H9 (cell line): ENCODE measurements around the gene PDXK. TPM values are rescaled to one million over a fixed set of nuclear protein-coding genes. Genes with fewer than 3 reads are reported as not detected.

Source experiments
- DNase-seq: peaks from one replicate; pipeline ENCODE4 v3.0.0-alpha.2; 2017
- H2AFZ ChIP-seq: one replicate; pipeline ENCODE4 v1.6.1; 2013; ENCODE audit warnings: mild to moderate bottlenecking, low read length, control low read depth, moderate library complexity
- H2AK5ac ChIP-seq: 2 replicates; pipeline ENCODE4 v1.6.1; 2013; ENCODE audit warnings: low read length, control low read depth, mixed read lengths; ENCODE audit not compliant: insufficient read length
- H2BK120ac ChIP-seq: one replicate; pipeline ENCODE4 v1.6.1; 2013; ENCODE audit warnings: low read depth, mild to moderate bottlenecking, low read length, control low read depth, inconsistent platforms; ENCODE audit not compliant: poor library complexity, severe bottlenecking
- H2BK12ac ChIP-seq: 2 replicates; pipeline ENCODE4 v1.6.1; 2013; ENCODE audit warnings: low read length, control low read depth, mixed read lengths, low read depth; ENCODE audit not compliant: insufficient read length
- H2BK15ac ChIP-seq: 2 replicates; pipeline ENCODE4 v1.6.1; 2013; ENCODE audit warnings: low read depth, low read length, control low read depth
- H2BK20ac ChIP-seq: one replicate; pipeline ENCODE4 v1.6.1; 2013; ENCODE audit warnings: low read depth, mild to moderate bottlenecking, low read length, control low read depth, inconsistent platforms; ENCODE audit not compliant: poor library complexity, severe bottlenecking
- H2BK5ac ChIP-seq: 2 replicates; pipeline ENCODE4 v1.6.1; 2013; ENCODE audit warnings: low read length, control low read depth, mixed read lengths; ENCODE audit not compliant: insufficient read length
- H3K14ac ChIP-seq: 2 replicates; pipeline ENCODE4 v1.6.1; 2013; ENCODE audit warnings: low read length, control low read depth; ENCODE audit not compliant: insufficient read depth
- H3K18ac ChIP-seq: 2 replicates; pipeline ENCODE4 v1.6.1; 2013; ENCODE audit warnings: low read depth, mild to moderate bottlenecking, mixed read lengths, low read length, control low read depth; ENCODE audit not compliant: insufficient read length
- H3K23ac ChIP-seq: 2 replicates; pipeline ENCODE4 v1.6.1; 2013; ENCODE audit warnings: low read length, control low read depth, mixed read lengths, low read depth; ENCODE audit not compliant: insufficient read length
- H3K23me2 ChIP-seq: 2 replicates; pipeline ENCODE4 v1.6.1; 2013; ENCODE audit warnings: low read depth, mild to moderate bottlenecking, mixed read lengths, low read length, control low read depth; ENCODE audit not compliant: insufficient read length, poor library complexity, severe bottlenecking
- H3K27ac ChIP-seq: 2 replicates; pipeline ENCODE4 v1.5.1; 2013; ENCODE audit warnings: low read length, control low read depth, mixed read lengths, low read depth; ENCODE audit not compliant: insufficient read length
- H3K27me3 ChIP-seq: 2 replicates; pipeline ENCODE4 v1.6.1; 2013; ENCODE audit warnings: low read length, control low read depth, inconsistent platforms; ENCODE audit not compliant: insufficient read depth
- H3K4ac ChIP-seq: 2 replicates; pipeline ENCODE4 v1.6.1; 2013; ENCODE audit warnings: low read depth, mild to moderate bottlenecking, control low read depth, inconsistent platforms, low read length, moderate library complexity
- H3K4me1 ChIP-seq: 2 replicates; pipeline ENCODE4 v1.6.1; 2013; ENCODE audit warnings: low read length, control low read depth, inconsistent platforms; ENCODE audit not compliant: insufficient read depth
- H3K4me2 ChIP-seq: 2 replicates; pipeline ENCODE4 v1.6.1; 2013; ENCODE audit warnings: low read length, control low read depth, mixed read lengths; ENCODE audit not compliant: insufficient read length, insufficient read depth
- H3K56ac ChIP-seq: 2 replicates; pipeline ENCODE4 v1.6.1; 2013; ENCODE audit warnings: low read depth, mild to moderate bottlenecking, mixed read lengths, low read length, control low read depth; ENCODE audit not compliant: insufficient read length
- H3K79me1 ChIP-seq: 2 replicates; pipeline ENCODE4 v1.6.1; 2013; ENCODE audit warnings: low read depth, mild to moderate bottlenecking, moderate library complexity, low read length, control low read depth, inconsistent platforms; ENCODE audit not compliant: insufficient read depth, poor library complexity, severe bottlenecking
- H3K79me2 ChIP-seq: 2 replicates; pipeline ENCODE4 v1.6.1; 2013; ENCODE audit warnings: low read length, control low read depth, inconsistent platforms; ENCODE audit not compliant: insufficient read depth
- H3K9ac ChIP-seq: 2 replicates; pipeline ENCODE4 v1.6.1; 2013; ENCODE audit warnings: low read length, control low read depth, mixed read lengths; ENCODE audit not compliant: insufficient read length; ENCODE audit errors: extremely low read depth
- H3K9me3 ChIP-seq: one replicate; pipeline ENCODE4 v1.6.1; 2013; ENCODE audit warnings: low read depth, low read length, inconsistent platforms; ENCODE audit not compliant: control insufficient read depth
- H3T11ph ChIP-seq: one replicate; pipeline ENCODE4 v1.6.1; 2013; ENCODE audit warnings: mild to moderate bottlenecking, low read length, control low read depth, inconsistent platforms
- H4K20me1 ChIP-seq: one replicate; pipeline ENCODE4 v1.6.1; 2013; ENCODE audit not compliant: control insufficient read depth, insufficient read length, insufficient read depth
- H4K5ac ChIP-seq: 2 replicates; pipeline ENCODE4 v1.6.1; 2013; ENCODE audit warnings: low read depth, mild to moderate bottlenecking, mixed read lengths, low read length, control low read depth; ENCODE audit not compliant: insufficient read length
- H4K8ac ChIP-seq: replicated peaks from 2 replicates; pipeline ENCODE4 v1.6.1; 2013; ENCODE audit warnings: low read length, control low read depth, mixed read lengths, low read depth; ENCODE audit not compliant: insufficient read length
- H4K91ac ChIP-seq: 2 replicates; pipeline ENCODE4 v1.6.1; 2013; ENCODE audit warnings: low read depth, mild to moderate bottlenecking, moderate library complexity, mixed read lengths, low read length, control low read depth; ENCODE audit not compliant: insufficient read length
- H3K27ac Mint-ChIP-seq, 3 experiments: 2 replicates in 2 of 3; 3 replicates in 1 of 3; pipeline ENCODE4 v1.8.0; 2020 to 2021; ENCODE audit warnings: mixed read lengths in 3 of 3, mild to moderate bottlenecking in 1 of 3, moderate library complexity in 1 of 3
- H3K27me3 Mint-ChIP-seq: 2 replicates; pipeline ENCODE4 v1.8.0; 2021; ENCODE audit warnings: low read depth, mild to moderate bottlenecking, moderate library complexity, mixed read lengths
- H3K36me3 Mint-ChIP-seq, 3 experiments: 2 replicates in 2 of 3; 3 replicates in 1 of 3; pipeline ENCODE4 v1.8.0; 2020 to 2021; ENCODE audit warnings: low read depth in 3 of 3, mixed read lengths in 3 of 3; ENCODE audit not compliant: insufficient read depth in 1 of 3
- H3K4me1 Mint-ChIP-seq, 2 experiments: 2 replicates each; pipeline ENCODE4 v1.8.0; 2020; ENCODE audit warnings: mixed read lengths in 2 of 2
- H3K4me3 Mint-ChIP-seq, 2 experiments: 2 replicates in 1 of 2; 3 replicates in 1 of 2; pipeline ENCODE4 v1.8.0; 2020 to 2021; ENCODE audit warnings: mild to moderate bottlenecking in 2 of 2, mixed read lengths in 2 of 2, moderate library complexity in 1 of 2
- H3K9me3 Mint-ChIP-seq, 2 experiments: 2 replicates in 1 of 2; 3 replicates in 1 of 2; pipeline ENCODE4 v1.8.0; 2020; ENCODE audit warnings: mild to moderate bottlenecking in 2 of 2, mixed read lengths in 2 of 2, moderate library complexity in 1 of 2
- WGBS: extraction: QIAGEN DNeasy Blood & Tissue Kit; methylation state at CpG from one replicate; pipeline ENCODE4 v1.1.7; 2013; ENCODE audit warnings: missing lambda C conversion rate, low lambda C conversion rate, mixed read lengths; ENCODE audit not compliant: insufficient read length; ENCODE audit errors: extremely low coverage; 5-methylcytosine and 5-hydroxymethylcytosine counted together
- total RNA-seq: library from RNA; stranded (reverse); gene quantifications from 2 replicates; pipeline ENCODE4 v1.2.1, GENCODE V29; 2021
- TF ChIP-seq, protein P1 (sequence below): fragments of 200-600 bp; sonication (generic); conservative IDR thresholded peaks from 3 replicates; pipeline ENCODE4 v1.8.0; 2021; ENCODE audit warnings: antibody characterized with exemption, mild to moderate bottlenecking

The PDXK gene
- total RNA-seq, 1 experiment from 2014 or later: 109 TPM

DNA sequence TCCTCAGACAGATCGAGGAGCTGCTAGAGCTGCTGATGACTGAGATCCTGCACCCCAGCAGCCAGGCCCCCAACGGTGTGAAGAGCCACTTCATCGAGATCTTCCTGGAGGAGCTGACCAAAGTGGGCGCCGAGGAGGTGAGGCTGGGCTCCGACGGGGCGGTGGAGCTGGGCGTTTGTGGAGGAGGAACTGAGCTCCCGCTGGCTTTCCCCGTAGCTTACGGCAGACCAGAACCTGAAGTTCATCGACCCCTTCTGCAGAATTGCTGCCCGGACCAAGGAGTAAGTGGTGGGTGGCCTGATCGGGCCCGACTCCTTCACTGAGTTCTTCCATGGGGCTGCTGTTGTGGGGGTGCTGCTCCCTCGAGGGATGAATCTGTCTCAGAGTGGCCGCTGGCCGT lies 78.5 kb downstream of the PDXK start:
- H3K79me2 ChIP-seq: no peaks in the 10 kb centered on the region; the same call in 1 of the 2 replicates
- no peak overlapping the region for H3K4ac ChIP-seq
- H3K18ac ChIP-seq: no peak overlapping the region
- H3K27me3 Mint-ChIP-seq: no peaks in the 10 kb centered on the region
- no peak overlapping the region for H3K4me3 Mint-ChIP-seq
- no peak overlapping the region for H2BK5ac ChIP-seq
- H3K56ac ChIP-seq: no peak overlapping the region
- H3K27ac ChIP-seq: no peak overlapping the region
- H3K4me1 ChIP-seq: no peaks in the 10 kb centered on the region
- H4K20me1 ChIP-seq: no peaks in the 10 kb centered on the region
- H3K9me3 ChIP-seq: no peaks in the 10 kb centered on the region
- no peak overlapping the region for H2BK15ac ChIP-seq
- no peaks in the 10 kb centered on the region for H3K23me2 ChIP-seq
- no peak overlapping the region for H2AFZ ChIP-seq
- H3K36me3 Mint-ChIP-seq: peaks cover 70 to 100% (median 98%) of the 10 kb centered on the region in 3 experiments
- H3K23ac ChIP-seq: no peak overlapping the region
- no peak overlapping the region for H4K8ac ChIP-seq
- TF ChIP-seq, protein P1, sequence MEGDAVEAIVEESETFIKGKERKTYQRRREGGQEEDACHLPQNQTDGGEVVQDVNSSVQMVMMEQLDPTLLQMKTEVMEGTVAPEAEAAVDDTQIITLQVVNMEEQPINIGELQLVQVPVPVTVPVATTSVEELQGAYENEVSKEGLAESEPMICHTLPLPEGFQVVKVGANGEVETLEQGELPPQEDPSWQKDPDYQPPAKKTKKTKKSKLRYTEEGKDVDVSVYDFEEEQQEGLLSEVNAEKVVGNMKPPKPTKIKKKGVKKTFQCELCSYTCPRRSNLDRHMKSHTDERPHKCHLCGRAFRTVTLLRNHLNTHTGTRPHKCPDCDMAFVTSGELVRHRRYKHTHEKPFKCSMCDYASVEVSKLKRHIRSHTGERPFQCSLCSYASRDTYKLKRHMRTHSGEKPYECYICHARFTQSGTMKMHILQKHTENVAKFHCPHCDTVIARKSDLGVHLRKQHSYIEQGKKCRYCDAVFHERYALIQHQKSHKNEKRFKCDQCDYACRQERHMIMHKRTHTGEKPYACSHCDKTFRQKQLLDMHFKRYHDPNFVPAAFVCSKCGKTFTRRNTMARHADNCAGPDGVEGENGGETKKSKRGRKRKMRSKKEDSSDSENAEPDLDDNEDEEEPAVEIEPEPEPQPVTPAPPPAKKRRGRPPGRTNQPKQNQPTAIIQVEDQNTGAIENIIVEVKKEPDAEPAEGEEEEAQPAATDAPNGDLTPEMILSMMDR: no peak
- no peaks in the 10 kb centered on the region for H3K9me3 Mint-ChIP-seq
- no peak overlapping the region for H2BK120ac ChIP-seq
- H3K9ac ChIP-seq: no peak overlapping the region
- H4K5ac ChIP-seq: no peak overlapping the region
- no peak overlapping the region for H3T11ph ChIP-seq
- no peak overlapping the region for H2AK5ac ChIP-seq
- H3K27me3 ChIP-seq: no peaks in the 10 kb centered on the region
- no peak overlapping the region for H3K4me2 ChIP-seq
- H4K91ac ChIP-seq: no peak overlapping the region
- H3K27ac Mint-ChIP-seq: no peak overlapping the region
- WGBS: no CpG with 5 or more reads among the region's 19 CpGs
- DNase-seq: no peak
- H3K79me1 ChIP-seq: no peaks in the 10 kb centered on the region
- no peak overlapping the region for H2BK12ac ChIP-seq
- H3K4me1 Mint-ChIP-seq: no peaks in the 10 kb centered on the region
- H2BK20ac ChIP-seq: no peak overlapping the region
- H3K14ac ChIP-seq: no peak overlapping the region
